ENCODE data around the gene LHFPL3.

- TF ChIP-seq EZH2 (optimal IDR thresholded peaks at IDR 0.05; ENCODE audit: low read depth, low read length) (no peak), CTCF (IDR thresholded peaks at IDR 0.05; ENCODE audit: low read length) (no peak), EZH2phosphoT487 (IDR thresholded peaks at IDR 0.05; ENCODE audit: low read length) (no peak)
Observed at GRCh38 chr7:104535841-104536240, 207.4 kb downstream of the LHFPL3 start.
